SK-N-SH (cell line): Measurements from ENCODE around the gene PROKR1. TPM values are rescaled to one million over a fixed set of nuclear protein-coding genes. Genes with fewer than 3 reads are reported as not detected.

ENCODE experiments used
- CTCF ChIA-PET: fragments of 300-600, 350-600 bp; formaldehyde crosslinking; extraction: SDS; loops from one replicate; lab custom pipeline; 2021; lab: Yijun Ruan, JAX
- POLR2A ChIA-PET: fragments of 350-600 bp; sonication (Branson Sonifier 250); formaldehyde crosslinking; extraction: SDS; loops from one replicate; lab custom pipeline; 2020; ENCODE audit warnings: antibody characterized with exemption, inconsistent platforms; lab: Yijun Ruan, JAX
- DNase-seq: peaks from one replicate; pipeline ENCODE4 v3.0.0; 2012
- H2AFZ ChIP-seq: fragments of 200-600 bp; sonication (generic); 2 replicates; pipeline ENCODE4 v1.8.1; 2016; ENCODE audit warnings: antibody characterized with exemption, mild to moderate bottlenecking, low read depth
- H3F3A ChIP-seq: fragments of 200-600 bp; sonication (generic); replicated peaks from 2 replicates; pipeline ENCODE3; 2016; ENCODE audit warnings: antibody characterized with exemption, mild to moderate bottlenecking; ENCODE audit not compliant: insufficient read depth
- H3K27ac ChIP-seq, 2 experiments: fragments of 200-500 bp in 1 of 2; fragments of 200-600 bp in 1 of 2; sonication (Bioruptor generic) in 1 of 2; sonication (generic), shearing (Covaris generic) in 1 of 2; 2 replicates each; pipeline versions ENCODE4 v1.5.1 to v1.6.1; 2014 to 2016; ENCODE audit warnings: low read depth in 2 of 2, inconsistent platforms in 1 of 2, low read length in 1 of 2, mild to moderate bottlenecking in 1 of 2, mixed read lengths in 1 of 2
- H3K27me3 ChIP-seq: fragments of 200-600 bp; sonication (generic), shearing (Covaris generic); 2 replicates; pipeline ENCODE4 v1.6.1; 2016; ENCODE audit warnings: mixed run types; ENCODE audit not compliant: insufficient read depth
- H3K36me3 ChIP-seq, 2 experiments: fragments of 200-500 bp in 1 of 2; fragments of 200-600 bp in 1 of 2; sonication (Bioruptor generic) in 1 of 2; sonication (generic) in 1 of 2; replicated peaks in 1 of 2; 2 replicates each; pipeline versions ENCODE3 to v1.5.1; 2014 to 2016; ENCODE audit warnings: low read length in 1 of 2, mild to moderate bottlenecking in 1 of 2; ENCODE audit not compliant: insufficient read depth in 2 of 2, control insufficient read depth in 1 of 2
- H3K4me1 ChIP-seq, 2 experiments: fragments of 200-500 bp in 1 of 2; fragments of 200-600 bp in 1 of 2; sonication (Bioruptor generic) in 1 of 2; sonication (generic), shearing (Covaris generic) in 1 of 2; 2 replicates each; pipeline versions ENCODE4 v1.5.1 to v1.6.1; 2014 to 2016; ENCODE audit warnings: low read depth in 1 of 2, low read length in 1 of 2, mixed run types in 1 of 2; ENCODE audit not compliant: insufficient read depth in 2 of 2, control insufficient read depth in 1 of 2
- H3K4me2 ChIP-seq: fragments of 200-600 bp; sonication (generic), shearing (Covaris generic); 2 replicates; pipeline ENCODE4 v1.6.1; 2017; ENCODE audit warnings: mixed run types
- H3K4me3 ChIP-seq, 2 experiments: fragments of 200-500 bp in 1 of 2; fragments of 200-600 bp in 1 of 2; sonication (Bioruptor generic) in 1 of 2; sonication (generic), shearing (Covaris generic) in 1 of 2; 2 replicates each; pipeline versions ENCODE4 v1.5.1 to v1.8.1; 2014 to 2016; ENCODE audit warnings: low read depth in 2 of 2, inconsistent platforms in 1 of 2, low read length in 1 of 2, mild to moderate bottlenecking in 1 of 2, mixed read lengths in 1 of 2, moderate library complexity in 1 of 2
- H3K79me2 ChIP-seq: fragments of 200-600 bp; sonication (generic); 2 replicates; pipeline ENCODE4 v1.8.1; 2017; ENCODE audit warnings: mild to moderate bottlenecking; ENCODE audit not compliant: insufficient read depth
- H3K9ac ChIP-seq: fragments of 200-600 bp; sonication (generic); 2 replicates; pipeline ENCODE4 v1.6.1; 2017; ENCODE audit warnings: mixed run types
- H3K9me2 ChIP-seq: fragments of 200-600 bp; sonication (generic); 2 replicates; pipeline ENCODE4 v1.6.1; 2017; ENCODE audit warnings: mixed run types
- H3K9me3 ChIP-seq: fragments of 200-600 bp; sonication (generic); 2 replicates; pipeline ENCODE4 v1.6.1; 2017; ENCODE audit warnings: mixed run types, mild to moderate bottlenecking, moderate library complexity
- H4K20me1 ChIP-seq: fragments of 200-600 bp; sonication (generic); 2 replicates; pipeline ENCODE4 v1.6.1; 2017; ENCODE audit warnings: mild to moderate bottlenecking, mixed run types; ENCODE audit not compliant: insufficient read depth
- CHD2 ChIP-seq: fragments of 150-350 bp; IDR thresholded peaks from 2 replicates; pipeline ENCODE4 v1.6.1; 2018; ENCODE audit warnings: low read length; ENCODE audit not compliant: partially characterized antibody
- ELF1 ChIP-seq: IDR thresholded peaks from 2 replicates; pipeline ENCODE4 v1.4.0; 2012
- EP300 ChIP-seq, 2 experiments: IDR thresholded peaks; 2 replicates each; pipeline versions ENCODE4 v1.4.0 to v1.6.1; 2012; ENCODE audit warnings: borderline replicate concordance in 1 of 2, low read depth in 1 of 2, low read length in 1 of 2
- FOSL2 ChIP-seq: IDR thresholded peaks from 2 replicates; pipeline ENCODE4 v1.4.0; 2012; ENCODE audit warnings: low read depth, mild to moderate bottlenecking, moderate library complexity, borderline replicate concordance
- JUND ChIP-seq: IDR thresholded peaks from 2 replicates; pipeline ENCODE4 v1.4.0; 2012
- MEF2A ChIP-seq: IDR thresholded peaks from 2 replicates; pipeline ENCODE4 v1.4.0; 2012; ENCODE audit warnings: low read depth, borderline replicate concordance
- MXI1 ChIP-seq: IDR thresholded peaks from 2 replicates; pipeline ENCODE4 v1.6.1; 2012; ENCODE audit warnings: mild to moderate bottlenecking, low read depth, low read length, improper control_type of control experiment
- NRF1 ChIP-seq: IDR thresholded peaks from 2 replicates; pipeline ENCODE4 v1.6.1; 2012; ENCODE audit warnings: low read depth, mild to moderate bottlenecking, low read length
- POLR2AphosphoS5 ChIP-seq: IDR thresholded peaks from 2 replicates; pipeline ENCODE4 v1.6.1; 2012; ENCODE audit warnings: low read depth, low read length
- RCOR1 ChIP-seq: fragments of 150-350 bp; IDR thresholded peaks from 2 replicates; pipeline ENCODE4 v1.6.1; 2017; ENCODE audit warnings: antibody characterized with exemption, low read length
- SIN3A ChIP-seq: IDR thresholded peaks from 2 replicates; pipeline ENCODE4 v1.6.1; 2012; ENCODE audit warnings: low read depth, mild to moderate bottlenecking, low read length, moderate library complexity, borderline replicate concordance
- TCF12 ChIP-seq: IDR thresholded peaks from 2 replicates; pipeline ENCODE4 v1.4.0; 2012
- WGBS: methylation state at CpG from one replicate; pipeline ENCODE4 v1.1.6; 2017; ENCODE audit warnings: low lambda C conversion rate; 5-methylcytosine and 5-hydroxymethylcytosine counted together
- polyA plus RNA-seq, 3 experiments: library from polyadenylated mRNA; depleted of rRNA; stranded (reverse); fragments of >200 nt; gene quantifications; 2 replicates each; pipeline ENCODE4 v1.2.3, GENCODE V29; 2012
- TF ChIP-seq, protein P1 (sequence below): IDR thresholded peaks from 2 replicates; pipeline ENCODE4 v1.4.0; 2012; ENCODE audit warnings: low read depth, borderline replicate concordance

The PROKR1 gene
- polyA plus RNA-seq, 1 of the 3 experiments (the other 2 are of a cell fraction) = not detected

DNA sequence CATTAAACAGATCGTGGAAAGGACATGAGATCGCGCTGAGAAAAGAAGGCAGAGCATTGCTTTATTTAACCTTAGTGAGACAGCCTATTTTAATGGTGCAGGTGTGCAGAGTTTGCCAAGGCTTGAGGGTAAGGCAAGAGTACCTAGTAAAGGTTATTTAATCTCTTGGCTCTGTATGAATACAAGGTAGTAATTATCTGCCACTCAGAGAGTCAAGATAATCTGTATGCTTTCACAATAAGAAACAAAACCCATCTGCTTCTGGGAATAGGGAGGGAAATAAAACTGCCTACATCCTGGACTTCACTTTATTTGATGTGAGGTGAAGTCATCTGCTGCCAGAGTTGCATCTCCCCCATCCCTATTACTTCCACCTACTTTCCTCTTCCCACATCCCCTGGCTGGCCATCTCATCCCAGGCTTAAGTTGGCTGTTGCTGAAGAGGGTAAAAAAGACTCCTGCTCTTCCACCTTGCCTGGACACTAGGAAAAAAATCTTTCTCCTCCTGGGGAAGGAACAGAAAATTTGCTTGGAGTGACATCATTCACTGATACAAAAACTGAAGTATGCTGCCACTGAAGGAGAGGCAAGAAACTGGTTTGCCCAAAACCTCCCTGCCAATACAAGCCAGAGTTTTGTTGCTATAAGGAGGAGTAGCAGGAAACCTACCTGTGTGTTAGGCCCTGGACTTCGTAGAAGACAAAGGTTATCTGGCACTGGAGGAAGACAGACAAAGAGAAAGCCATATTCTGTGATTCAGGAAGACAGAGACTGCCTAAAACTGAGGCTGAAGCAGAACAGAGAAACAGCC is 55.4 kb downstream of the PROKR1 start:
- Histone ChIP-seq H3K4me2 (no peak overlapping the region), H4K20me1 (no peaks in the 10 kb centered on the region), H3F3A (no peaks in the 10 kb centered on the region), H2AFZ (no peak overlapping the region), H3K4me3 (no peak overlapping the region), H3K4me1 (peaks cover 0 to 10% of the 10 kb centered on the region in 2 experiments; a peak in 3 of 4 replicates)
- no peak for DNase-seq
- ChIA-PET POLR2A (no interaction called here), CTCF (no interaction called here)
- TF ChIP-seq POLR2AphosphoS5 (no peak), CHD2 (no peak), RCOR1 (no peak), MXI1 (no peak), SIN3A (no peak), FOSL2 (no peak), JUND (no peak)
- TF ChIP-seq, all 33 proteins: peak for 0
- H3K9me2 ChIP-seq = no peaks in the 10 kb centered on the region
- no peak overlapping the region for H3K9ac ChIP-seq
- no peaks in the 10 kb centered on the region for H3K79me2 ChIP-seq
- no peaks in the 10 kb centered on the region for H3K36me3 ChIP-seq
- no peaks in the 10 kb centered on the region; the same call in 1 of the 2 replicates for H3K9me3 ChIP-seq
- H3K27ac ChIP-seq = no peak overlapping the region
- WGBS = 49% methylated on average over 4 of the region's 4 CpGs
- H3K27me3 ChIP-seq = no peaks in the 10 kb centered on the region

- H3K4me2 ChIP-seq = no peak overlapping the region
- CTCF ChIA-PET = interaction anchor here (1.2 to 3.4 kb wide), 3 partner anchors 9 to 224 kb away, joined by 5 to 8 read pairs (median 8); no protein-coding TSS in a partner anchor
- H2AFZ ChIP-seq = no peak overlapping the region
- no peak for DNase-seq
- H4K20me1 ChIP-seq = no peaks in the 10 kb centered on the region
- H3K36me3 ChIP-seq = no peaks in the 10 kb centered on the region
- H3F3A ChIP-seq = no peaks in the 10 kb centered on the region
- POLR2A ChIA-PET = no interaction called here
- no peaks in the 10 kb centered on the region; the same call in 1 of the 2 replicates for H3K9me3 ChIP-seq
- H3K27me3 ChIP-seq = no peaks in the 10 kb centered on the region
- H3K9me2 ChIP-seq = no peaks in the 10 kb centered on the region
- no peak overlapping the region for H3K4me3 ChIP-seq
- TF ChIP-seq, protein P1, sequence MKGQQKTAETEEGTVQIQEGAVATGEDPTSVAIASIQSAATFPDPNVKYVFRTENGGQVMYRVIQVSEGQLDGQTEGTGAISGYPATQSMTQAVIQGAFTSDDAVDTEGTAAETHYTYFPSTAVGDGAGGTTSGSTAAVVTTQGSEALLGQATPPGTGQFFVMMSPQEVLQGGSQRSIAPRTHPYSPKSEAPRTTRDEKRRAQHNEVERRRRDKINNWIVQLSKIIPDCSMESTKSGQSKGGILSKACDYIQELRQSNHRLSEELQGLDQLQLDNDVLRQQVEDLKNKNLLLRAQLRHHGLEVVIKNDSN = no peak
- TF ChIP-seq NRF1 = no peak
- no peak for TF ChIP-seq TCF12
- TF ChIP-seq RCOR1 = no peak
- no peak for TF ChIP-seq JUND
- TF ChIP-seq CHD2 = no peak
- TF ChIP-seq POLR2AphosphoS5 = no peak
- TF ChIP-seq ELF1 = no peak
- TF ChIP-seq MEF2A = no peak
- TF ChIP-seq EP300 (IDR thresholded peaks at IDR 0.05; ENCODE audit: borderline replicate concordance in 1 of 2, low read depth in 1 of 2, low read length in 1 of 2) = no peak
- TF ChIP-seq, all 33 proteins: peak for 0
- Histone ChIP-seq H3K4me1 (peaks cover 0 to 2% of the 10 kb centered on the region in 2 experiments; a peak in 1 of 4 replicates), H3K27ac (no peak overlapping the region), H3K79me2 (no peaks in the 10 kb centered on the region), H3K9ac (no peak overlapping the region)
- WGBS = 53% methylated on average over 2 of the region's 2 CpGs
Observed at GRCh38 chr2:68700560-68700959, 57.2 kb downstream of the PROKR1 start.
